MM.1S (cell line): Measurements from ENCODE around the gene AMBRA1.

Source experiments
- DNase-seq: peaks from one replicate; pipeline ENCODE4 v3.0.0-alpha.2; 2015
- H2AFZ ChIP-seq: fragments of 300-600 bp; sonication (generic); 2 replicates; pipeline ENCODE4 v1.6.0; 2016; ENCODE audit warnings: antibody characterized with exemption, low read length
- H3F3A ChIP-seq: fragments of 300-600 bp; sonication (generic); 2 replicates; pipeline ENCODE4 v1.6.1; 2016; ENCODE audit warnings: mild to moderate bottlenecking, antibody characterized with exemption, low read length, moderate library complexity, mixed read lengths; ENCODE audit not compliant: insufficient read depth
- H3K27ac ChIP-seq: fragments of 300-600 bp; sonication (generic); 2 replicates; pipeline ENCODE4 v1.5.1; 2016; ENCODE audit warnings: mild to moderate bottlenecking, low read length
- H3K27me3 ChIP-seq: fragments of 300-600 bp; sonication (generic); replicated peaks from 2 replicates; pipeline ENCODE4 v1.6.0; 2016; ENCODE audit warnings: low read length; ENCODE audit not compliant: insufficient read depth
- H3K36me3 ChIP-seq: fragments of 300-600 bp; sonication (generic); replicated peaks from 2 replicates; pipeline ENCODE4 v1.6.1; 2016; ENCODE audit warnings: mild to moderate bottlenecking, low read length, mixed read lengths; ENCODE audit not compliant: insufficient read depth
- H3K4me1 ChIP-seq: fragments of 300-600 bp; sonication (generic); 2 replicates; pipeline ENCODE4 v1.6.1; 2016; ENCODE audit warnings: low read length, mixed read lengths
- H3K4me2 ChIP-seq: fragments of 300-600 bp; sonication (generic); 2 replicates; pipeline ENCODE4 v1.6.0; 2016; ENCODE audit warnings: low read depth, low read length
- H3K4me3 ChIP-seq: fragments of 300-600 bp; sonication (generic); 2 replicates; pipeline ENCODE4 v1.5.1; 2016; ENCODE audit warnings: low read length, mixed read lengths
- H3K79me2 ChIP-seq: fragments of 300-600 bp; sonication (generic); 2 replicates; pipeline ENCODE4 v1.6.1; 2016; ENCODE audit warnings: mixed run types, low read length, mixed read lengths
- H3K9ac ChIP-seq: fragments of 300-600 bp; sonication (generic); 2 replicates; pipeline ENCODE4 v1.6.1; 2016; ENCODE audit warnings: low read length, mixed read lengths
- H3K9me2 ChIP-seq: fragments of 300-600 bp; sonication (generic); replicated peaks from 2 replicates; pipeline ENCODE4 v1.6.1; 2016; ENCODE audit warnings: mild to moderate bottlenecking, low read length, mixed read lengths; ENCODE audit not compliant: insufficient read depth
- H3K9me3 ChIP-seq: fragments of 300-600 bp; sonication (generic); replicated peaks from 2 replicates; pipeline ENCODE4 v1.6.1; 2016; ENCODE audit warnings: mild to moderate bottlenecking, low read length, mixed read lengths; ENCODE audit not compliant: insufficient read depth
- H4K20me1 ChIP-seq: fragments of 300-600 bp; sonication (generic); 2 replicates; pipeline ENCODE4 v1.6.1; 2016; ENCODE audit warnings: mild to moderate bottlenecking, low read length, moderate library complexity, mixed read lengths; ENCODE audit not compliant: insufficient read depth
- EZH2 ChIP-seq: fragments of 300-600 bp; sonication (generic); optimal IDR thresholded peaks from 2 replicates; pipeline ENCODE3; 2017; ENCODE audit warnings: low read depth, mild to moderate bottlenecking, antibody characterized with exemption, low read length, mixed read lengths
- EZH2phosphoT487 ChIP-seq: fragments of 300-600 bp; sonication (generic); IDR thresholded peaks from 2 replicates; pipeline ENCODE4 v1.6.1; 2018; ENCODE audit warnings: antibody characterized with exemption, low read length
- TF ChIP-seq, protein P1 (sequence below): fragments of 300-600 bp; sonication (generic); IDR thresholded peaks from 2 replicates; pipeline ENCODE4 v1.5.1; 2016; ENCODE audit warnings: antibody characterized with exemption, low read length, mixed read lengths

The AMBRA1 gene

DNA sequence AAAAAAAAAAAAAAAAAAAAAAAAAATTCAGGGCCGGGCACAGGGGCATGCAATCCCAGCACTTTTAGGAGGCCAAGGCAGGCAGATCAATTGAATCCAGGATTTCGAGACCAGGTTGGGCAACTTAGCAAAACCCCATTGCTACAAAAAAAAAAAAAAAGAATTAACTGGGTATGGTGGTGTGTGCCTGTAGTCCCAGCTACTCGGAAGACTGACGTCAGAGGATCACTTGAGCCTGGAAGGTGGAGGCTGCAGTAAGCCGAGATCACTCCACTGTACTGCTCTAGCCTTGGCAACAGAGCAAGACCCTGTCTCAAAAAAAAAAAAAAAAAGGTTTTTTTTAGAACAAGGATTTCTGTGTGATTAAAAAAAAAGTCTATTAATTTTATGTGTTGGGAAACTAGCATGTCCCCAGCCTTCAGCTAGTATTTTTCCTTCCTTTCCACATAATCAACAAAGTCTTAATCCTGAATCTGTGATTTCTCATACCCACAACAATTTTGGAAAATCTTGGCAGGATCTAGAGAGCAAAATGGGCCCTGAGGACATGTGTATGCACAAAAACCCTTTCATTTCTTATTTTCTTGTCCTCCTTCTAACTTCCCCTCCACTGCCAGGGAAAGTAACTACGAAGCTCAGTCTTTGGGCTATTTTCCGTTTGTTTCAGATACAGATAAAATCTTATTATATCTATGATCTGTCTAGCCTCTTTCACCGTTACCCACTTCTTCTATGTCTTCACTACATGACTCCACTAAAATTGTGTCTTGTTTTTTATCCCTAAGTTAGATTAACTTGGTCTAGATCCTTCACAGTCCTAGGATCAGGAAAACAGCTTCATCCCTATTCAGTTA lies 5.7 kb upstream of the AMBRA1 start:
- Histone ChIP-seq H3K9me2 (no peaks in the 10 kb centered on the region), H3K27ac (no peak overlapping the region)
- no peak for DNase-seq

DNA sequence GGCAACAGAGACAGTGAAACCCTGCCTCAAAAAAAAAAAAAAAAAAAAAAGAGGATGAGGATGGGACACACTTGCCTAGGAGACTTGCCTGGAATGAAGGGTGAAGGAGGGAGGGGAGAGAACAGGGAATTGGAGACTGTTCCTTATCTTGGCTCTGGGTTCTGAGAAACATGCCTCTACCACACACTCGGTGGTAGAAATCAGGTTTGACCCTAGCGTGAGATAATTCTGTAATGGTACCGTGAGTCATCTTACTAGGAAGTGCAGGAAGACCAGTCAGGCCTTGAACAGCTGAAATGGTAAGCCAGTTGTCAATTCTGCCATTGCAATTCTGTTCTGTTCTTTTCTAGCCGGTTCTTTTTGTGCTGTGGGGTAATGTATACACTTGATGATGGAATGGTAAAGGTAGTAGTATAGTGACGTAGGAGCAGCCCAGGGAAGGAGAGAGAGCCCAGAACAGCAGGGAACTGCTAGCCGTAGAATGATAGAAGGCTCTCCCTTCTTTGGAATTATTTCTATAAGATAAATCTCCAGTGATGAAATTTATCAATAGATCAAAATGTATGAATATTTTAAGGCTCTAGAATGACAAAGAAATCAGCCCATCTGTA lies 3.9 kb upstream of the AMBRA1 start:
- Histone ChIP-seq H3K9me3 (no peaks in the 10 kb centered on the region), H3K36me3 (no peaks in the 10 kb centered on the region), H3K27ac (no peak overlapping the region), H3F3A (no peaks in the 10 kb centered on the region), H3K79me2 (peaks cover 12% of the 10 kb centered on the region), H3K9me2 (no peaks in the 10 kb centered on the region), H3K9ac (no peak overlapping the region), H2AFZ (no peak overlapping the region), H3K27me3 (no peaks in the 10 kb centered on the region), H3K4me3 (no peak overlapping the region), H3K4me2 (no peak overlapping the region), H3K4me1 (peaks cover 14% of the 10 kb centered on the region), H4K20me1 (no peaks in the 10 kb centered on the region)
- no peak for DNase-seq
- no peak for TF ChIP-seq EZH2
- no peak for TF ChIP-seq EZH2phosphoT487
- TF ChIP-seq, protein P1, sequence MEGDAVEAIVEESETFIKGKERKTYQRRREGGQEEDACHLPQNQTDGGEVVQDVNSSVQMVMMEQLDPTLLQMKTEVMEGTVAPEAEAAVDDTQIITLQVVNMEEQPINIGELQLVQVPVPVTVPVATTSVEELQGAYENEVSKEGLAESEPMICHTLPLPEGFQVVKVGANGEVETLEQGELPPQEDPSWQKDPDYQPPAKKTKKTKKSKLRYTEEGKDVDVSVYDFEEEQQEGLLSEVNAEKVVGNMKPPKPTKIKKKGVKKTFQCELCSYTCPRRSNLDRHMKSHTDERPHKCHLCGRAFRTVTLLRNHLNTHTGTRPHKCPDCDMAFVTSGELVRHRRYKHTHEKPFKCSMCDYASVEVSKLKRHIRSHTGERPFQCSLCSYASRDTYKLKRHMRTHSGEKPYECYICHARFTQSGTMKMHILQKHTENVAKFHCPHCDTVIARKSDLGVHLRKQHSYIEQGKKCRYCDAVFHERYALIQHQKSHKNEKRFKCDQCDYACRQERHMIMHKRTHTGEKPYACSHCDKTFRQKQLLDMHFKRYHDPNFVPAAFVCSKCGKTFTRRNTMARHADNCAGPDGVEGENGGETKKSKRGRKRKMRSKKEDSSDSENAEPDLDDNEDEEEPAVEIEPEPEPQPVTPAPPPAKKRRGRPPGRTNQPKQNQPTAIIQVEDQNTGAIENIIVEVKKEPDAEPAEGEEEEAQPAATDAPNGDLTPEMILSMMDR, result no peak

More for the DNA sequence above, 5.7 kb upstream of the AMBRA1 start:
- Histone ChIP-seq H3K36me3 (no peaks in the 10 kb centered on the region), H3K27me3 (no peaks in the 10 kb centered on the region), H2AFZ (no peak overlapping the region), H3K9me3 (no peaks in the 10 kb centered on the region), H3F3A (no peaks in the 10 kb centered on the region), H3K4me1 (peaks cover 18% of the 10 kb centered on the region), H4K20me1 (no peaks in the 10 kb centered on the region), H3K79me2 (no peaks in the 10 kb centered on the region), H3K4me3 (no peak overlapping the region), H3K9ac (no peak overlapping the region), H3K4me2 (no peak overlapping the region)
- TF ChIP-seq EZH2phosphoT487 (no peak), EZH2 (no peak)
- TF ChIP-seq, protein P1, result no peak

DNA sequence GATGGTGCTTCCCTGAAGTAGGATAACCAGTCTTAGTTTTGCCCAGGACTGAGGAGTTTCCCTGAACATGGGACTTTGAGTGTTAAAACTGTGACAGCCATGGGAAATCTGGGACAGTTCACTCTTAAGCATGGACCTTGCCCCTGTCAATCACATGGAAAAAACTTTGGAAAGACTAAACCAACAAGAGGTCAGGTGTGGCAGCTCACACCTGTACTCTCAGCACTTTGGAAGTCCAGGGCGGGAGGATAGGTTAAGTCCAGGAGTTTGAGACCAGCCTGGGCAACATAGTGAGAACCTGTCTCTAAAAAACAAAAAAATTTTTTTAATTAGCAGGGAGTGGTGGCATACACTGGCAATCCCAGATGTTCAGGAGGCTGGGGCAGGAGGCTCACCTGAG lies 3.3 kb upstream of the AMBRA1 start:
- no peaks in the 10 kb centered on the region for H4K20me1 ChIP-seq
- no peak overlapping the region for H3K9ac ChIP-seq
- H3K9me2 ChIP-seq, result no peaks in the 10 kb centered on the region
- TF ChIP-seq EZH2phosphoT487 (no peak), EZH2 (no peak)
- TF ChIP-seq, protein P1, result no peak
- H3K27me3 ChIP-seq, result no peaks in the 10 kb centered on the region
- DNase-seq, result no peak
- H3F3A ChIP-seq, result no peaks in the 10 kb centered on the region
- no peak overlapping the region for H3K4me3 ChIP-seq
- H3K27ac ChIP-seq, result no peak overlapping the region
- peaks cover 17% of the 10 kb centered on the region for H3K79me2 ChIP-seq
- no peak overlapping the region for H2AFZ ChIP-seq
- H3K4me2 ChIP-seq, result no peak overlapping the region
- no peaks in the 10 kb centered on the region for H3K36me3 ChIP-seq
- H3K4me1 ChIP-seq, result peaks cover 15% of the 10 kb centered on the region
- no peaks in the 10 kb centered on the region for H3K9me3 ChIP-seq
